Panc1 (cell line): ENCODE results near the gene DHRS2. TPM values are rescaled to one million over a fixed set of nuclear protein-coding genes. Genes with fewer than 3 reads are reported as not detected.

Experiments
- ATAC-seq: fragments of 200-7000 bp; cut with Tn5 transposase; 2 replicates; pipeline ENCODE4 v1.9.1; 2020; ENCODE audit warnings: mild to moderate bottlenecking, moderate library complexity
- BruUV-seq: library from RNA; stranded (reverse); fragments of 400-500 nt; replicated peaks from 2 replicates; lab custom pipeline; 2021; lab: Mats Ljungman, UMichigan
- CTCF ChIA-PET: fragments of 300-600 bp; sonication (Branson Sonifier 250); formaldehyde crosslinking; loops from one replicate; lab custom pipeline; 2022; ENCODE audit warnings: antibody characterized with exemption; lab: Charles Lee
- POLR2A ChIA-PET: fragments of 300-600 bp; sonication (Branson Sonifier 250); formaldehyde crosslinking; loops from one replicate; lab custom pipeline; 2022; ENCODE audit warnings: antibody characterized with exemption; lab: Charles Lee
- DNase-seq: peaks from one replicate; pipeline ENCODE4 v3.0.0-alpha.2; 2010; ENCODE audit warnings: low read depth, low spot score
- H3K27ac ChIP-seq: 2 replicates; pipeline ENCODE4 v1.5.1; 2011; ENCODE audit warnings: mild to moderate bottlenecking, low read length, inconsistent platforms
- H3K27me3 ChIP-seq: fragments of 200-500 bp; sonication (Bioruptor generic); 2 replicates; pipeline ENCODE4 v1.6.0; 2014; ENCODE audit warnings: low read length, inconsistent platforms; ENCODE audit not compliant: control insufficient read depth, insufficient read depth
- H3K36me3 ChIP-seq: fragments of 200-500 bp; sonication (Bioruptor generic); 2 replicates; pipeline ENCODE4 v1.5.1; 2014; ENCODE audit warnings: inconsistent platforms, mild to moderate bottlenecking, low read length, moderate library complexity; ENCODE audit not compliant: control insufficient read depth, insufficient read depth
- H3K4me1 ChIP-seq: 2 replicates; pipeline ENCODE4 v1.5.1; 2011; ENCODE audit warnings: inconsistent platforms, mild to moderate bottlenecking, low read length, moderate library complexity; ENCODE audit not compliant: control insufficient read depth, insufficient read depth
- H3K4me3 ChIP-seq, 2 experiments: 2 replicates each; pipeline ENCODE4 v1.5.1; 2011 to 2012; ENCODE audit warnings: low read depth in 2 of 2, low read length in 2 of 2, mild to moderate bottlenecking in 2 of 2, inconsistent platforms in 1 of 2, moderate library complexity in 1 of 2
- H3K9me3 ChIP-seq: fragments of 200-500 bp; sonication (Bioruptor generic); 2 replicates; pipeline ENCODE4 v1.5.1; 2014; ENCODE audit warnings: low read depth, mild to moderate bottlenecking, inconsistent platforms, low read length, moderate library complexity; ENCODE audit not compliant: control insufficient read depth, insufficient read depth
- CTCF ChIP-seq: fragments of 450-650 bp; IDR thresholded peaks from 2 replicates; pipeline ENCODE4 v1.5.1; 2017; ENCODE audit warnings: mild to moderate bottlenecking
- POLR2AphosphoS5 ChIP-seq: IDR thresholded peaks from 2 replicates; pipeline ENCODE4 v1.6.1; 2012; ENCODE audit warnings: mild to moderate bottlenecking, low read depth, low read length, moderate library complexity
- REST ChIP-seq, 2 experiments: IDR thresholded peaks; 2 replicates each; pipeline ENCODE4 v1.6.1; 2011 to 2012; ENCODE audit warnings: low read depth in 2 of 2, control low read depth in 1 of 2, low read length in 1 of 2, mild to moderate bottlenecking in 1 of 2, moderate library complexity in 1 of 2; ENCODE audit not compliant: insufficient read depth in 1 of 2
- SIN3A ChIP-seq: IDR thresholded peaks from 2 replicates; pipeline ENCODE4 v1.6.1; 2012; ENCODE audit warnings: low read depth, mild to moderate bottlenecking, low read length, moderate library complexity, borderline replicate concordance; ENCODE audit not compliant: insufficient read depth
- TCF7L2 ChIP-seq: IDR thresholded peaks from 2 replicates; pipeline ENCODE4 v1.6.1; 2011; ENCODE audit warnings: mild to moderate bottlenecking, low read depth, low read length, inconsistent platforms
- in situ Hi-C: cut with HindIII; loops from 2 replicates; pipeline ENCODE4 v1.10.0; 2016; ENCODE audit warnings: low sequenced_read_pairs, low pct_unique_long_range_greater_than_20kb
- intact Hi-C: fragments of 100-400 bp; cut with micrococcal nuclease; formaldehyde crosslinking; loops from one replicate; pipeline ENCODE4 v1.10.0; 2022; ENCODE audit not compliant: unreplicated experiment
- total RNA-seq: library from RNA; stranded (reverse); gene quantifications from one replicate; pipeline ENCODE4 v1.2.1, GENCODE V29; 2021; ENCODE audit not compliant: unreplicated experiment

The DHRS2 gene
- total RNA-seq, 1 experiment from 2014 or later: 1.0 TPM

GRCh38 chr14:23646648-23647549 is 10.7 kb downstream of the DHRS2 start:
- TF ChIP-seq REST (IDR thresholded peaks at IDR 0.05; ENCODE audit: insufficient read depth in 1 of 2, low read depth in 2 of 2, low read length in 1 of 2): no peak
- no peak for TF ChIP-seq POLR2AphosphoS5
- TF ChIP-seq CTCF: no peak
- no peak for TF ChIP-seq SIN3A
- no peak for TF ChIP-seq TCF7L2
- BruUV-seq: no TSS peak
- H3K27ac ChIP-seq: no peak overlapping the region
- DNase-seq (no peak), ATAC-seq (no peak)
- intact Hi-C loops (no loop called here), in situ Hi-C loops (no loop called here)
- CTCF ChIA-PET: interaction anchor here (0.7 to 1.6 kb wide), 2 partner anchors 15 to 19 kb away, joined by 3 to 4 read pairs; no protein-coding TSS in a partner anchor
- H3K36me3 ChIP-seq: no peaks in the 10 kb centered on the region
- no peaks in the 10 kb centered on the region for H3K9me3 ChIP-seq
- no peak overlapping the region for H3K4me3 ChIP-seq
- POLR2A ChIA-PET: no interaction called here
- H3K4me1 ChIP-seq: no peaks in the 10 kb centered on the region
- H3K27me3 ChIP-seq: no peaks in the 10 kb centered on the region

GRCh38 chr14:23647619-23648018 is 11.5 kb downstream of the DHRS2 start:
- no peak overlapping the region for H3K27ac ChIP-seq
- ATAC-seq: no peak
- no peaks in the 10 kb centered on the region for H3K27me3 ChIP-seq
- H3K4me1 ChIP-seq: no peaks in the 10 kb centered on the region
- ChIA-PET CTCF (no interaction called here), POLR2A (no interaction called here)
- intact Hi-C loops (no loop called here), in situ Hi-C loops (no loop called here)
- no peak overlapping the region for H3K4me3 ChIP-seq
- no peaks in the 10 kb centered on the region for H3K9me3 ChIP-seq
- H3K36me3 ChIP-seq: no peaks in the 10 kb centered on the region
- no TSS peak for BruUV-seq
- no peak for DNase-seq
- no peak for TF ChIP-seq CTCF
- no peak for TF ChIP-seq REST (IDR thresholded peaks at IDR 0.05; ENCODE audit: insufficient read depth in 1 of 2, low read depth in 2 of 2, low read length in 1 of 2)
- TF ChIP-seq TCF7L2: no peak
- TF ChIP-seq POLR2AphosphoS5: no peak
- no peak for TF ChIP-seq SIN3A
